Fibroblast of gingiva (primary cell): ENCODE measurements around the gene AP3B2.
"Not testable (repeated sequence)": the region's sequence is repeated elsewhere in the genome, so short reads cannot be mapped to it uniquely, and the experiment has no call there.

Experiments
- DNase-seq: peaks from one replicate; pipeline ENCODE4 v3.0.0-alpha.2; 2011; ENCODE audit warnings: low read depth

Gene AP3B2

GRCh38 chr15:82648257-82649103 is 61.2 kb downstream of the AP3B2 start:
- DNase-seq, result no peak

GRCh38 chr15:82647835-82648256 is 61.8 kb downstream of the AP3B2 start:
- no peak for DNase-seq

GRCh38 chr15:82647045-82647834 is 62.4 kb downstream of the AP3B2 start, which contains the start of gene CPEB1:
TSS of gene CPEB1 (minus strand) at chr15:82647363. CDS start at chr15:82628459, 18,904 bp downstream.
- DNase-seq, result no peak

- no peak for DNase-seq
Measured at GRCh38 chr15:82646250-82647044, 63.2 kb downstream of the AP3B2 start.

GRCh38 chr15:82644967-82645852 is 64.5 kb downstream of the AP3B2 start:
- DNase-seq, result not testable (repeated sequence)

- DNase-seq, result no peak
Measured at GRCh38 chr15:82643992-82644391, 65.7 kb downstream of the AP3B2 start.

- no peak for DNase-seq
Measured at GRCh38 chr15:82642656-82643055, 67.0 kb downstream of the AP3B2 start.

GRCh38 chr15:82641129-82641798 is 68.4 kb downstream of the AP3B2 start:
- DNase-seq, result no peak

GRCh38 chr15:82640672-82641071 is 69.0 kb downstream of the AP3B2 start:
- DNase-seq, result no peak

- no peak for DNase-seq
Measured at GRCh38 chr15:82635798-82636197, 73.9 kb downstream of the AP3B2 start.

GRCh38 chr15:82630033-82630432 is 79.6 kb downstream of the AP3B2 start:
- no peak for DNase-seq

GRCh38 chr15:82625136-82625535 is 84.5 kb downstream of the AP3B2 start:
- DNase-seq, result no peak

GRCh38 chr15:82624438-82624837 is 85.2 kb downstream of the AP3B2 start:
- DNase-seq, result no peak

- no peak for DNase-seq
Measured at GRCh38 chr15:82624008-82624407, 85.7 kb downstream of the AP3B2 start.

GRCh38 chr15:82621970-82622369 is 87.7 kb downstream of the AP3B2 start:
- DNase-seq, result no peak

GRCh38 chr15:82613747-82614146 is 95.9 kb downstream of the AP3B2 start:
- no peak for DNase-seq

GRCh38 chr15:82611348-82611747 is 98.3 kb downstream of the AP3B2 start:
- DNase-seq, result no peak
